Psoas muscle (tissue), 8 donors: ENCODE data around the gene PRPF31. TPM values are rescaled to one million over a fixed set of nuclear protein-coding genes. Genes with fewer than 3 reads are reported as not detected.

Experiments used
- ATAC-seq, 4 donors: fragments of 200-7000 bp; cut with Tn5 transposase; one replicate each; pipeline ENCODE4 v1.9.1; 2020; ENCODE audit warnings: moderate library complexity in 3 of 4, mild to moderate bottlenecking in 2 of 4
- DNase-seq, 2 donors: peaks; one replicate each; pipeline ENCODE4 v3.0.0-alpha.2; 2020
- H3K27ac ChIP-seq: fragments of 200-600 bp; one replicate; pipeline ENCODE4 v1.8.0; 2022
- H3K27me3 ChIP-seq, 3 donors: fragments of 200-600 bp in 1 of 3; one replicate each; pipeline versions ENCODE4 v1.6.1 to v1.8.0; 2013 to 2022; ENCODE audit warnings: low read length in 2 of 3, mild to moderate bottlenecking in 2 of 3, moderate library complexity in 1 of 3; ENCODE audit not compliant: insufficient read depth in 3 of 3
- H3K36me3 ChIP-seq, 2 donors: fragments of 200-600 bp in 1 of 2; one replicate each; pipeline versions ENCODE4 v1.6.1 to v1.8.0; 2013 to 2022; ENCODE audit warnings: low read depth in 1 of 2, mild to moderate bottlenecking in 1 of 2, moderate library complexity in 1 of 2; ENCODE audit not compliant: insufficient read depth in 1 of 2
- H3K4me1 ChIP-seq: fragments of 200-600 bp; one replicate; pipeline ENCODE4 v1.8.0; 2022
- H3K4me3 ChIP-seq: fragments of 200-600 bp; one replicate; pipeline ENCODE4 v1.8.0; 2022; ENCODE audit warnings: mild to moderate bottlenecking
- H3K9me3 ChIP-seq: fragments of 200-600 bp; one replicate; pipeline ENCODE4 v1.8.0; 2022
- CTCF ChIP-seq: fragments of 200-600 bp; IDR thresholded peaks from one replicate; pipeline ENCODE4 v1.8.0; 2022; ENCODE audit warnings: antibody characterized with exemption
- WGBS, 3 donors: extraction: QIAGEN DNeasy Blood & Tissue Kit; methylation state at CpG; one replicate each; pipeline versions ENCODE4 v1.1.6 to v1.1.7; 2013; 5-methylcytosine and 5-hydroxymethylcytosine counted together
- intact Hi-C, 2 donors: fragments of 100-400 bp; cut with DNase I; formaldehyde crosslinking; loops; one replicate each; pipeline versions ENCODE4 v1.11.0 to v1.14.2; 2022
- polyA plus RNA-seq, 3 donors: library from polyadenylated mRNA; stranded (reverse); fragments of 200-250 nt; gene quantifications; one replicate each; pipeline ENCODE4 v1.2.3, GENCODE V29; 2013
- total RNA-seq, 4 donors: library from RNA; stranded (reverse); fragmentation: NEBNext Ultra II Directional in 2 of 4; extraction: Animal tissue kit (Norgen Biotek cat#: 25700) in 2 of 4; gene quantifications; one replicate each; pipeline versions ENCODE4 v1.2.1 to v1.2.4, GENCODE V29; 2021 to 2023
- donor health status: healthy with polysubstance abuse.
- donor health status: DM: no; HTN: no; CAD: no; lungs with moderate emphysema.
- donor health status: Bipolar disorder and iron deficiency.
- donor health status: healthy.
- donor health status: DM: yes; HTN: yes; CAD: no.
- donor health status: DM: no; HTN: no; CAD: no.
- donor health status: DM: no; HTN: no; CAD: no.
- donor health status: DM: yes; HTN: yes; CAD: no.

Gene PRPF31
- total and polyA plus RNA-seq, 7 donors: 32.3 to 54.3 (median 39.4) TPM

DNA sequence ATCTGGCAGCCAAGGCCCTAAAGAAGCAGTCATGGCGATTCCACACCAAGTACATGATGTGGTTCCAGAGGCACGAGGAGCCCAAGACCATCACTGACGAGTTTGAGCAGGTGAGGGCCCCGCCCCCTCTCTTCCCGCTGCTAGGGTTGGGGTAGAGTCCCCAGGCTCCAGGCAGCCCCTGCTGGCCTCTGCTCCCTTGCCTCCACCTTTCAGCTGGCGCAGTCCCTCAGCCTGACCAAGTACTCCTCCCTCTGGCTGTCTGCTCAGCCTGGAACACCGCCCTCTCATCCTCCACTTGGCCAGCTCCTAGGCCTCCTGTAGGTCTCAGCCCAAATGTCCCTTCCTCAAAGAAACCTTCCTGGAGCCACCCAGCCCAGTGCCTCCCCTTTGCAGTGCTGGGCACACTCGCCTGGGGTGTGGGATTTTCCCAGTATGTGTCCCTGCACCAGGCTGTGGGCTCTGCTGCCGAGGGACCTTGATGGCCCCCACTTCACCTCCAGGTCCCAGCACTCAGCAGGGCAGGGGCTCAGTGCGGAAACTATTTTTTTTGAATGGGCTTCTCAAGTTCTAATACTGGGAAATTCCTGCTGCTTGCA lies 38.3 kb downstream of the PRPF31 start:
- peak in 2 of 4 donors; percentile 14 to 15 for ATAC-seq
- Histone ChIP-seq H3K4me1 (peaks cover 7% of the 10 kb centered on the region), H3K27ac (no peak overlapping the region), H3K27me3 (no peaks in the 10 kb centered on the region), H3K4me3 (no peak overlapping the region), H3K36me3 (peaks cover 10 to 95% of the 10 kb centered on the region in 2 donors), H3K9me3 (no peaks in the 10 kb centered on the region)
- TF ChIP-seq CTCF: no peak
- intact Hi-C loops: no loop called here
- DNase-seq: no peak
- 68 to 78% (median 69%) methylated on average over 10 of the region's 10 CpGs for WGBS, 3 donors

DNA sequence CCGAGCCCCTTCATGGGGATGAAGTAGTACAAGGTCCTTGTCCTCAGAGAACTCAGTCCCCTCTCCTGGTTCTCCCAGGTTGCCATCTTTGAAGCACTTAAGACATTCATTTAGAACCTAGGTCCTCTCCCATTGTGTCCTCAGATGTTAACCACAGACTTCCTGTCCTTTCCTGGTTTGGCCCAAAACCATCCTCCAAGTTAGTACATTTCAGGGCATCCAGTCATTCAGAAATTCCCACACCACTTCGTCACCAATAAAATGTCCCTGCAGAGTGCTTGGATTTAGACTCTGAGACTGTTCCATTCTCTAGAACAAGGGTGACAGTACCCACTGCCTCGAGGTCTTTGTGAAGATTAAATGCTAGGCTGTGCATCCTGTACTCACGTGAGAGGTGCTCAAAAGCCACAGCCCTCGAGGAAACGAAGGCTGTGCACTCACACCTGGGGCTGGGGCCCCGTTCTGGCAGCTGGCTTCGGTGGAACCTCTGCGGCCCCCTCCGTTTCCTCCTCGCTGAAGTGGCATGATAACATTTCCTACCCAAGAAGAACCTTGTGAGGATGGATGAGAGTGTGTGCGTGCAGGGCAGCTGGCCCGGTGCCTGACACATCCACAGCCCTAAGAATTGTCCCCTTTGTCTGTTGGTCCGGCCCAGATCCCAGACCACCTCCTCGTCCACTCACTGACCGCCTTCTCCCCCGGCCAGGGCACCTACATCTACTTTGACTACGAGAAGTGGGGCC lies 39.2 kb downstream of the PRPF31 start:
- Histone ChIP-seq H3K9me3 (no peaks in the 10 kb centered on the region), H3K36me3 (peaks cover 10 to 86% of the 10 kb centered on the region in 2 donors), H3K4me1 (peaks cover 9% of the 10 kb centered on the region), H3K4me3 (no peak overlapping the region), H3K27ac (no peak overlapping the region), H3K27me3 (no peaks in the 10 kb centered on the region)
- 70 to 74% (median 70%) methylated on average over 18 of the region's 18 CpGs for WGBS, 3 donors
- intact Hi-C loops: no loop called here
- ATAC-seq: no peak
- no peak for TF ChIP-seq CTCF
- no peak for DNase-seq

DNA sequence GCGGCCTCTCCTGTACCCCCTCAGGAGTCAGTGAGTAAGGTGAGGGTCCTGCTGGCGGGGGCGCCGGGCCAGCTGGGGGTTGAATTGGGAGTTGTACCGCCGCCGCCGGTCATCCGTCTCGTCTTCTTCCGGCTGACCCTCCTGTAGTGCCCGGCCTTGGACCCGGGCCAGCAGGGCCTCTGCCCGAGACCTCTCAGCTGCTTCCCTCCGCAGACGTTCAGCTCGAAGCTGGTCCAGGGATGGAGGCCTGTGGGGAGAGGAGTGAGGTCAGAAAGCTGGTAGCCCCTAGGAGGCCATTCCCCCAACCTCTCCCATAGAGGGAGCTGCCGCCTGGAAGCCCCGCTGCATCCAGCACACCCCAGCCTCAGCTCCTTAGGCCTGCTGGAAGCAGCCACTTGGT lies 40.1 kb downstream of the PRPF31 start:
- no peak for TF ChIP-seq CTCF
- Histone ChIP-seq H3K27me3 (no peaks in the 10 kb centered on the region), H3K36me3 (peaks cover 10 to 77% of the 10 kb centered on the region in 2 donors), H3K9me3 (no peaks in the 10 kb centered on the region), H3K27ac (no peak overlapping the region), H3K4me3 (no peak overlapping the region), H3K4me1 (peaks cover 15% of the 10 kb centered on the region)
- intact Hi-C loops: no loop called here
- WGBS, 3 donors: 53 to 70% (median 57%) methylated on average over 17 to 19 of the region's 19 CpGs
- DNase-seq: no peak
- ATAC-seq: no peak

- WGBS, 3 donors: 65 to 73% (median 69%) methylated on average over 10 to 11 of the region's 11 CpGs
- H3K27ac ChIP-seq: no peak overlapping the region
- no peak for TF ChIP-seq CTCF
- DNase-seq (no peak), ATAC-seq (no peak)
- intact Hi-C loops: no loop called here
- no peak overlapping the region for H3K4me3 ChIP-seq
- H3K27me3 ChIP-seq: no peaks in the 10 kb centered on the region
- H3K36me3 ChIP-seq: peaks cover 10 to 69% of the 10 kb centered on the region in 2 donors
- H3K9me3 ChIP-seq: no peaks in the 10 kb centered on the region
- peaks cover 23% of the 10 kb centered on the region for H3K4me1 ChIP-seq
Measured at GRCh38 chr19:54156490-54156889, 40.9 kb downstream of the PRPF31 start.
